Central memory CD4-positive, alpha-beta T cell (primary cell): ENCODE measurements around the gene NEAT1.
"Not testable (repeated sequence)": the region's sequence is repeated elsewhere in the genome, so short reads cannot be mapped to it uniquely, and the experiment has no call there.

ENCODE experiments used
- DNase-seq: peaks from one replicate; pipeline ENCODE4 v3.0.0; 2022

The NEAT1 gene

DNA sequence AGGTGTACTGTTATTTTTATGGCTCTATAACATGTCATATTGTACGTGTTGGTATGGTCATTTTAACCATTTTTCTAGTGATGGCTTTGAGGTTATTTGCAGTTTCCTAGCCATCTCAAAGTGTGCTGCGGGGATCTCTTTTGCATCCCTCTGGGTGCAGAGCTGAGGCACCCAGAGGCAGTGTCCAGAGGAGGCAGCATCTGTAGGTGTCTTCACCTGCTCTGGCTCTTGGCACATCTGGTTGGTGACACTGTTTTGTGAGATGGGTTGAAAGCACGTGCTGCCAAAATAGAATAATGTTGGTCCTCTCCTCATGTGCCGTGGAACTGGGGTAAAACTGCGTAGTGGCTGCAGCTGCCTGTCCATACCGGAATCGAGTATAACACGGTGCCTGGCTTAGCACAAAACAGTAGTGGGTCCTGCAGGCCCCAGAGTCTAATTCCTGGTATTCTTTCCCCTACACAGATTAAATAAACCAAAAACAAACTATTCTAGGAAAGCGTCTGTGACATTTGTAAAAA is 12.9 kb downstream of the NEAT1 start:
- DNase-seq: no peak

DNA sequence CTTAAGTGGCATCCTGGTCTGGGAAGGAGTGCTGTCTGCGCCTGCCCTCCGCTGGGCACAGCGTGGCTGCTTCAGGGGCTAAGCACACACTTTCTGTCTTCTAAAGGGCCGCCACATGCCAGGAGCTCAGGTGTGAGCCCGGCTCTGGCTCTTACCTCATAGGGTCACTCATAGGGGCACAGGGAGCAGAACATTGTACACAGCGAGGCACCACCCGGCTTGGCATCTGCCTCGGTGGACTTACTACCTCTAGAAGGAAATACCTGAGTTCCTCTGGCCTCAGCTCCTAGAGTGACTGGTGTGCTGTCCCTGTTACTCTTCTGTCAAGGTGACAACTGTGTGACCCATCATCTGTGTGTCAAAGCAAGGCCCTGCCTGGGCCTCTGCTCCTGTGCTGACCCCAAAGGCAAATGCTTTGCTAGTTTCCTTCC is 13.4 kb downstream of the NEAT1 start:
- DNase-seq: no peak

- no peak for DNase-seq
These were observed 13.9 kb downstream of the NEAT1 start for GRCh38 chr11:65436412-65437032.

- DNase-seq: no peak
These were observed 15.0 kb downstream of the NEAT1 start for GRCh38 chr11:65437436-65438227.

DNA sequence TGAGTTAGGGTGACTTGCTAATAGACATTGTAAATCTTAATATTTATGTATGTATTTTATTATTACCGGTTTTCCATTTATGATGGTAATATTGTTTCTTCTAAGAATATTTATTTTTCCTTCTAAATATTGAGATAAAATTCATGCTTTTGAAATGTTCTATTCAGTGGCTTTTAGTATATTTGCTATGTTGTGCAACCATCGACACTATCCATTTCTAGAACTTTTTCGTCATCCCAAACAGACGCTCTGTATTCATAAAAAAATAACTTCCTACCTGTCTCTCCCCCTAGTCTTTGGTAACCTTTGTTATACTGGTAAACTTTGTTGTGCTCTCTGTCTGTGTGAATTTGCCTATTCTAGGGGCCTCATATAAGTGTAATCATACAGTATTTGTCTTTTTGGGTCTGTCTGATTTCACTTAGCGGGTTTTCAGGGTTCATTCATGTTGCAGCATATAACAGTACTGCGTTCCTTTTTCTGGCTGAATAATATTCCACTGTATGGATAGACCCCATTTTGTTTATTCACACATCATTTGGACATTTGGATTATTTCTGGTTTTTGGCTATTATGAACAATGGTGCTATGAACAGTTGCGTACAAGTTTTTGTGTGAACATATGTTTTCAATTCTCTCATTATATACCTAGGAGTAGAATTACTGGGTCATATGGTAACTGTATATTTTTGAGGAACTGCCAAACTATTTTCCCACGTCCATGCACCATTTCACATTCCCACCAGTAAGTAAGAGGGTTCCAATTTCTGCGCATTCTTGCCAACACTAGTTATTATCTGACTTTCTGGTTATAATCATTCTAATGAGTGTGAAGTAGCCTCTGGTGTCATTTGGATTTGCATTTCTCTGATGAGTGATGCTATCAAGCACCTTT is 15.9 kb downstream of the NEAT1 start:
- DNase-seq: no peak

DNA sequence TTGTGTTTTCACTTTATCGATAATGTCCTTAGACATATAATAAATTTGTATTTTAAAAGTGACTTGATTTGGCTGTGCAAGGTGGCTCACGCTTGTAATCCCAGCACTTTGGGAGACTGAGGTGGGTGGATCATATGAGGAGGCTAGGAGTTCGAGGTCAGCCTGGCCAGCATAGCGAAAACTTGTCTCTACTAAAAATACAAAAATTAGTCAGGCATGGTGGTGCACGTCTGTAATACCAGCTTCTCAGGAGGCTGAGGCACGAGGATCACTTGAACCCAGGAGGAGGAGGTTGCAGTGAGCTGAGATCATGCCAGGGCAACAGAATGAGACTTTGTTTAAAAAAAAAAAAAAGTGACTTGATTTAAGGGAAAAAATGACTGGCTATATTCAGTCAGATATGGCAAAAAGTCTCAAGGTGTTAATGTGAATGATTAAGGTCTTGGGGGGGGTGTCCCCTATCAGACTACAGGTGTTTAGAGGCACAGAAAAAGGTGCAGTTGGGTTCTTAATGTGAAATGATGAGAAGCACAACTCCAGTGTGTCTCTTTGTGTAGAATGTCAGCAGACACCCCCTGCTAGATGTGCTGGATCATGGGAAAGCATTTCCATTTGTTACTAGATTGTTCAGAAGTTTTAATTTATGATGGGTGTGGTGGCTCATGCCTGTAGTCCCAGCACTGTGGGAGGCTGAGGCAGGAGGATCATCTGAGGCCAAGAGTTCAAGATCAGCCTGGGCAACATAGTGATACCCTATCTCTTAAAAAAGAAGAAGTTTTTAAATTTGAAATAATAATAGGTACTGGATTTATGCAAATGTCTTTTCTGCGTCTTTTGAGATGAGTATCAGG is 17.0 kb downstream of the NEAT1 start:
- no peak for DNase-seq

GRCh38 chr11:65440831-65441499 is 18.4 kb downstream of the NEAT1 start:
- no peak for DNase-seq

GRCh38 chr11:65442842-65443331 is 20.3 kb downstream of the NEAT1 start:
- DNase-seq: no peak

DNA sequence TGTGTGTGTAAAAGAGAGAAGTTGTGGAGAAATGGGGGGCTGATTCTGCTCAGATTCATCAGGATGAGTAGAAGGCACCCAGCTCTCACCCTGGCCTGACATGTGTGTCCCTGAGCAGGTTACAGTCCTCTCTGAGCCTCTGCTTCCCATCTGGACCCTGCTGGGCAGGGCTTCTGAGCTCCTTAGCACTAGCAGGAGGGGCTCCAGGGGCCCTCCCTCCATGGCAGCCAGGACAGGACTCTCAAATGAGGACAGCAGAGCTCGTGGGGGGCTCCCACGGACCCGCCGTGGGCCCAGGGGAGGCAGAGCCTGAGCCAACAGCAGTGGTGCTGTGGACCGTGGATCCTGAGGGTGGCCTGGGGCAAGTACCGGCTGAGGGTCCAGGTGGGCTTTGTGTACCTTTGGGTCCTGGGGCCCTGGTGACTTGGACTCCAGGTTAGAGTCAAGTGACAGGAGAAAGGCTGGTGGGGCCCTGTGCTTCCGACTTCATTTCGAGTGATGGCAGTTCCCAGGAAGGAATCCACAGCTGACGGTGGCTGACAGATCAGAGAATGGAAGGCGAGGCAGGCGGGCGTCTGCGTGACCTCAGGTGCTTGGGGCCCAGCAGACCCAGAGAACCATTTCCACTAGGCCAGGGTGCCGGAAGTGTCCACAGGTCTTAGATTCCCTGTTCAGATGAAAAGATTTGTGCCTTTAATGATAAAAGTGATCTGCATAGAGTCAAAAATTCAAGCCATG is 21.9 kb downstream of the NEAT1 start:
- DNase-seq: no peak

DNA sequence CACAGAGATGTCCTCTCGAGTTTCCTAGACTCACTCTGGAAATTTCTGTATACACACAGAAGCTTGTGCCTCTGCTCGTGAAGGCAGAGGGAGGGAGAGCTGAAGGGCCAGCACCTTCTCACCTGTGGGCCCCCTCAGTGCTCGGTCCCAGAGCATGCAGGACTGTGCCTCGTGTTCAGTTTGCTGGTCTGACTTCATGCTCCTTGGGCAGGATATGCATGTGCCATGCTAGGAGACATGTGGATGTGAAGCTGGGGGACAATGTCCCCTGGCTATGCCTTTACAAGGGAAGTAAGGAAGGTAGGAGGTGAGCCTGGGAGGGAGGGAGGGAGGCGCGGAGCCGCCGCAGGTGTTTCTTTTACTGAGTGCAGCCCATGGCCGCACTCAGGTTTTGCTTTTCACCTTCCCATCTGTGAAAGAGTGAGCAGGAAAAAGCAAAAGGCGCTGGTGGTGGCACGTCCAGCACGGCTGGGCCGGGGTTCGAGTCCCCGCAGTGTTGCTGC is 22.6 kb downstream of the NEAT1 start:
- no peak for DNase-seq

DNA sequence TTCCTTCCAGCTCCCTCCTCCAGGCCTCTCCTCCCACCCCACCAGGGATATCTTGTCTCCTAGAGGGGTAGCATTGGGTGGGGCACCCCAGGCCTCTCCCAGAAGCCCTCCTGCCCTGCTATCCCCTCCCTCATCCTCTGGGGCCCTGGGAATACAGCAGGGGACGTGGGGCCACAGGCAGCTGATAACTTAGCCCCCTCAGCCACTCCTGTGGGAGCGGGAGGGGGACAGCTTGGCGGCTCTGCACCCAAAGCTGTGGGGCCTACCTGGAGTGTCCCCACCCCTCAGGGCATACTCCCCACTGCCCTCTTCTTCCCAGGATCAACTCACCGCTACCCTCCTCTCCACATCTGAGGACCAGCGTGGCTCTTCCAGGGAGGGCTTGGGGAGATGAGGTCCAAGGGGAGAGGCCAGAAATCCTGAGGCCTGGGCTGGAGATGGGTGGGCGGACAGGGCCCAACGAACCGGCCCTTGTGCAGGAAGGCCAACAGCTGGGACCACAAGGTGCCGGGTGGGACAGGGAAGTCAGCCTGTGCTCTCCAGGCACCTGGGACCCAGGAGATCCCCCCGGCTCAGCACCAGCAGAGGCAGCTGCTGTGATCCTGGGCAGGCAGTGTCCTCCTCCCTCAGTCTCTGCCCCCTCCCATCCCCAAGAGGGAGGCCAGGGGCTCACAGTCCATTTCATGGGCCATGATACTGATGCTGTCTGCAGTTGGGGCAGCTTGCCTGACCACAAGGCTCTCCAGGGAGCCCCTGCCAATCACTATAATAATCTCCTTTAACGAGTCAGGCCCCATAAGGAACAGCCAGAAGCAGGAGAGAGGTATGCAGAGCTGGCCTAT is 23.2 kb downstream of the NEAT1 start:
- DNase-seq: no peak

DNA sequence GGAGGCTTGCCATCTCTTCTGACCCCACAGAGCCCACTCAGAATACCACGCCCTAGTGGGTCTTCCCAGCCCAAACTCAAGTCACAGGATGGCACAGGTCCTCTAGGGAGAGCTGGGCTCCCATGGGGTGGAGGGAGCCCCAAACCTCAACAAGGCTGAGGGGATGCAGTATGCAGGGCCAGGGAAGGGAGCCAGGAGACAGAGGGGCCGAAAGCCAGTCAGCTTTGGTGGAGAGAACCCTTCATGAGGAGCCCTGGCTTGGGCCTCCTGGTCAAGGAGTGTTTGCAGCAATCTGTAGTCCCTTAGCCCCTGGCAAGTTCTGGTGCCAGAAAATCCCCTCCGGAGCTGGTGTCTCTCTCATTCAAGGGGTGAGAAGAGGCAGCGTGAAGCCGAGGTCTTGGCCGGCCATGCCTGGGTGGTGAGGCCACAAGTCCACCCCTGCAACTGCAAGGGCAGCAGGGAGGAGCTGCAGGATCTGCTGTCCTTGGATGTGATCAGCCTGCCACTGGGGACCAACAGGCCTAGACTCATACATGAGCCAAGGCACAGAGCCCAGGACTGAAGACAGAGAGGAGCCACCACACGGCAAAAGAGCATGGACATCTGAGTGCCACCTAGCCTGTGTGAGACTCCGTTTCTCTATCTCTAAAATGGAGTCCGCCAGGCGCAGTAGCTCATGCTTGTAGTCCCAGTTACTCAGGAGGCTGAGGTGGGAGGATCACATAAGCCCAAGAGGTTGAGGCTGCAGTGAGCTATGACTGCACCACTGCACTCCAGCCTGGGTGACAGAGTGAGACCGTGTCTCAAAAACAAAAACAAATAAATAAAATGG is 24.1 kb downstream of the NEAT1 start:
- DNase-seq: no peak

GRCh38 chr11:65448074-65448417 is 25.4 kb downstream of the NEAT1 start:
- DNase-seq: no peak

DNA sequence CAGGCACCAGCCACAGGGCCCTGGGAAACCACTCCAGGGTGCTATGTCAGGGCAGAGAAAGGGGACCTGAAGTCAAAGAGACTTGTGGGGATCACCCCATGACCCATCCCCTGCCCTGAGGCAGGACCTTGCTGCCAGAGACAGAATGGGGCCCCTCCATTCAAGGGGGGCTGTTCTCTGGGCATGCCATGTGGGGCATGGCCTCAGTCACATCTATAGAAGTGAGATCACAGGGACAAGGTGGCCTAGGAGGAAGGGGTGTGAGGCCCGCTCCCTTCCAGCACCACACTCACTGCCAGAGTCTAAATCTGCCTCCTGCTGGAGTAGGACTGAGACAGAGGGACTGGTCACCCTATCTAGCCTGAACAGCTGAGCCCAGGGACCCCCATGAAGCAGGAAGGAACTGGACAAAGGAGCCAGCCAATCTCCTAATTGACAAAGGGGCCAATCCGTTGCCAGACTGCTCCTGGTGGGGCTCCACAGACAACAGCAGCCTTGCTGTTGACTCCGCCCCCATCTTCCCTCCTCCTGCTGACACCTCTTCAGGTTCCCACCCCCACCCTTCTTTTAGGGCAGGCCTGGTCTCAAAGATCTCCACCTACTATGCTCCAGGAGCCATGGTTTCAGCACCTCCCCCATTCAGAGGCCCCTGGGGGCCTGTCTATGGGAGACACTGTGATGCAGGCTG is 26.0 kb downstream of the NEAT1 start:
- DNase-seq: no peak

GRCh38 chr11:65451301-65451700 is 28.7 kb downstream of the NEAT1 start:
- DNase-seq: not testable (repeated sequence)

DNA sequence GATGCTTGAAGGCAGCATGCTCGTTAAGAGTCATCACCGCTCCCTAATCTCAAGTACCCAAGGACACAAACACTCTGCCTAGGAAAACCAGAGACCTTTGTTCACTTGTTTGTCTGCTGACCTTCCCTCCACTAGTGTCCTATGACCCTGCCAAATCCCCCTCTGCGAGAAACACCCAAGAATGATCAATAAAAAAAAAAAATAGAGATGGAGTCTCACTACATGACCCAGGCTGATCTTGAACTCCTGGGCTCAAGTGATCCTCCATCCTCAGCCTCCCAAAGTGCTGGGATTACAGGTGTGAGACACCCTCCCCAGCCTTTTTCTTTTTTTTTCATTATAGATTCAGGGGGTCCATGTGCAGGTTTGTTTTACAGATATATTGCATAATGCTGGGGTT is 29.7 kb downstream of the NEAT1 start:
- DNase-seq: not testable (repeated sequence)

GRCh38 chr11:65452806-65453490 is 30.4 kb downstream of the NEAT1 start:
- no peak for DNase-seq
